NCI-H345 (cell line): ENCODE data around the gene PCDHA7.
"Not testable (repeated sequence)": the region's sequence is repeated elsewhere in the genome, so short reads cannot be mapped to it uniquely, and the experiment has no call there.

Experiments
- DNase-seq: peaks from one replicate; lab custom pipeline; 2025; lab: John Stamatoyannopoulos, UW

Gene PCDHA7

GRCh38 chr5:140862441-140863295, 28.6 kb downstream of the PCDHA7 start:
- DNase-seq, result no peak

DNA sequence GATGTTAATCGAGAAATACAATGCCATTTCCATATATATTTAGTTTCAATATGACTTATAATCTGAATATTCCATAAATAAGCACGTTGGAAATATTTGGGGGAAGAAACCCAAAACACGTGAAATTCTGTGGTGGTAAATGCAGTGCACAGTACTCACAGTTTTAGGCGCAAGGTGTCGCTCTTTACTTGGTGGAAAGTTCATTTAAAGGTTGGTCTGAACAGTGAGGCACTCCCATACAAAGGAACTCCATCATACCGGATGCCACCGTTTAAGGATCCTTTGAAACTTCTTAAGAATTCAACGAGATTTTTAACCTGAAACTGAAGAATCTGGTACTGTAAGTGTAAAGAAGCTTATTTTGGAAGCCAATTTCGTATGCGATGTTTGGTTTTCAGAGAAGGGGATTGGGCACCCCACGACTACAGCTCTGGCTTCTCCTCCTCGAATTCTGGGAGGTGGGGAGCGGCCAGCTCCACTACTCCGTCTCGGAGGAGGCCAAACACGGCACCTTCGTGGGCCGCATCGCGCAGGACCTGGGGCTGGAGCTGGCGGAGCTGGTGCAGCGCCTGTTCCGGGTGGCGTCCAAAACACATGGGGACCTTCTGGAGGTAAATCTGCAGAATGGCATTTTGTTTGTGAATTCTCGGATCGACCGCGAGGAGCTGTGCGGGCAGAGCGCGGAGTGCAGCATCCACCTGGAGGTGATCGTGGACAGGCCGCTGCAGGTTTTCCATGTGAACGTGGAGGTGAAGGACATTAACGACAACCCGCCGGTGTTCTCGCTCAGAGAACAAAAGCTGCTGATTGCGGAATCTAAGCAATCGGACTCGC, 34.9 kb downstream of the PCDHA7 start, which contains the start of gene PCDHA11:
PCDHA11 (plus strand) TSS at position 237 of the 834 bp plus-strand sequence; CDS start at position 384, 147 bp downstream.
- no peak for DNase-seq

GRCh38 chr5:140869555-140869886, 35.5 kb downstream of the PCDHA7 start:
- no peak for DNase-seq

GRCh38 chr5:140870221-140871201, 36.4 kb downstream of the PCDHA7 start:
- no peak for DNase-seq

- no peak for DNase-seq
These were observed 41.3 kb downstream of the PCDHA7 start, which contains the start of gene PCDHA12 for GRCh38 chr5:140875085-140876065. Gene PCDHA12 (plus strand): TSS chr5:140875308. CDS start chr5:140875473, 165 bp downstream.

DNA sequence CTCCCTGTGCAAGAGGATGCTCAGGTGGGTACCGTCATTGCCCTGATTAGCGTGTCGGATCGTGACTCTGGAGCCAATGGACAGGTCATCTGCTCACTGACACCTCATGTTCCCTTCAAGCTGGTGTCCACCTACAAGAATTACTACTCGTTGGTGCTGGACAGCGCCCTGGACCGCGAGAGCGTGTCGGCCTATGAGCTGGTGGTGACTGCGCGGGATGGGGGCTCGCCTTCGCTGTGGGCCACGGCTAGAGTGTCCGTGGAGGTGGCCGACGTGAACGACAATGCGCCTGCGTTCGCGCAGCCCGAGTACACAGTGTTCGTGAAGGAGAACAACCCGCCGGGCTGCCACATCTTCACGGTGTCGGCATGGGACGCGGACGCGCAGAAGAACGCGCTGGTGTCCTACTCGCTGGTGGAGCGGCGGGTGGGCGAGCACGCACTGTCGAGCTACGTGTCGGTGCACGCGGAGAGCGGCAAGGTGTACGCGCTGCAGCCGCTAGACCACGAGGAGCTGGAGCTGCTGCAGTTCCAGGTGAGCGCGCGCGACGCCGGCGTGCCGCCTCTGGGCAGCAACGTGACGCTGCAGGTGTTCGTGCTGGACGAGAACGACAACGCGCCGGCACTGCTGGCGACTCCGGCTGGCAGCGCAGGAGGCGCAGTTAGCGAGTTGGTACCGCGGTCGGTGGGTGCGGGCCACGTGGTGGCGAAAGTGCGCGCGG, 42.6 kb downstream of the PCDHA7 start:
- DNase-seq, result not testable (repeated sequence)

DNA sequence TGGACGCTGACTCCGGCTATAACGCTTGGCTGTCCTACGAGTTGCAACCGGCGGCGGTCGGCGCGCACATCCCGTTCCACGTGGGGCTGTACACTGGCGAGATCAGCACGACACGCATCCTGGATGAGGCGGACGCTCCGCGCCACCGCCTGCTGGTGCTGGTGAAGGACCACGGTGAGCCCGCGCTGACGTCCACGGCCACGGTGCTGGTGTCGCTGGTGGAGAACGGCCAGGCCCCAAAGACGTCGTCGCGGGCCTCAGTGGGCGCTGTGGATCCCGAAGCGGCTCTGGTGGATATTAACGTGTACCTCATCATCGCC, 43.2 kb downstream of the PCDHA7 start:
- DNase-seq, result no peak

GRCh38 chr5:140881889-140882590, 48.0 kb downstream of the PCDHA7 start, which contains the start of gene PCDHA13:
Gene PCDHA13 (plus strand): TSS chr5:140882124. CDS start chr5:140882269, 145 bp downstream.
- DNase-seq, result no peak

- DNase-seq, result no peak
These were observed 48.5 kb downstream of the PCDHA7 start for GRCh38 chr5:140882591-140882899.

GRCh38 chr5:140883373-140883772, 49.3 kb downstream of the PCDHA7 start:
- no peak for DNase-seq

- no peak for DNase-seq
These were observed 50.0 kb downstream of the PCDHA7 start for GRCh38 chr5:140883927-140884697.
